GM18505 (cell line): ENCODE results near the gene SBK2.

ENCODE experiments used
- ATAC-seq: cut with Tn5 transposase; IDR thresholded peaks from one replicate; pipeline ENCODE4 v1.9.1; 2021; ENCODE audit not compliant: unreplicated experiment
- POLR2A ChIP-seq: IDR thresholded peaks from 4 replicates; pipeline ENCODE4 v1.6.1; 2011; ENCODE audit warnings: borderline replicate concordance; ENCODE audit not compliant: insufficient read depth, insufficient read length; ENCODE audit errors: extremely low read depth

SBK2 gene

DNA sequence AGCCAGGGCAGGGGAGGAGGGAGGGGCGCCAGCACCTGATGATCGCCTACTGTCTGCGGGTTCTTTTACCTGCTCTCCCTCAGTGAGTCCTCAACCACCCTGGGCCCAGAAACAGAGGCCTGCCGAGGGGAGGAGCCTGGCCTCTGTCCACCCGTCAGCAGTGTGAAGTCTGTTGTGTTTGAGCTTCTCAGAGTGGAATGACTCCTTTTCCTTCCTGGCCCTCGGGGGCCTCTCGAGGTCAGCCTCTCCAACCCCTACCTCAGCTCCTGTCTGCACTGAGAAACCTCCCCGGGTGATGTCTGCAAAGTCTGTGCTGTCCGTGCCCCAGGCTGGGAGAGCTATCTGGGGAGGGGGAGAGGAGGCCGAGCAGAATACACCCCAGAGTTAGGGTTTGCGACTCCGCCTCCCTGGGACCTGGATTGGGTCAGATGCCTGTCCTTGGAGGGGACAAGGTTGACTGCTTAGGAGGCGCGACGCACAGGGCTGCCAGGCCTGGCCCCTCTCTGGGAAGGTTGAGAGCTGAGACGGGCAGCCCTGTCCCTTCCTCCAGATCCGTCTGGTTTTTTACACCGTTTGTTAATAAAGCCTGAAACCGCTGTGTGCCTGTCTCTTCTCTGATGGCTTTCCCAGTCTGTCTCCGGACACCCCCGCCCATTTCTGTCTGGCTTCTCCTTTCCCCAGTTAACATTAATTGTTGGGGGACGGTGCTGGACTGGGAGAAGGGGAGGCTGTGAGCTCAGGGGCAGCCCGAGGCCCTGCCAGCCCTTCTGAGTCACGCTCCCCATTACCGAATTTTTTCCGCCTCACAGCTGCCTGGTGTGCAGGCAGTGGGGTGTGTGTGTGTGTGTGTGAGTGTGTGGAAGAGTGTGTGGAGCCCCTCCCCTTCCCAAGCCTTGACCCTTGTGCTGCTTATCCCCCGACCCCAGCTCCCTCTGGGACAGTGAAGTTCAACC lies 49.7 kb downstream of the SBK2 start:
- no peak for TF ChIP-seq POLR2A
- ATAC-seq, result no peak

DNA sequence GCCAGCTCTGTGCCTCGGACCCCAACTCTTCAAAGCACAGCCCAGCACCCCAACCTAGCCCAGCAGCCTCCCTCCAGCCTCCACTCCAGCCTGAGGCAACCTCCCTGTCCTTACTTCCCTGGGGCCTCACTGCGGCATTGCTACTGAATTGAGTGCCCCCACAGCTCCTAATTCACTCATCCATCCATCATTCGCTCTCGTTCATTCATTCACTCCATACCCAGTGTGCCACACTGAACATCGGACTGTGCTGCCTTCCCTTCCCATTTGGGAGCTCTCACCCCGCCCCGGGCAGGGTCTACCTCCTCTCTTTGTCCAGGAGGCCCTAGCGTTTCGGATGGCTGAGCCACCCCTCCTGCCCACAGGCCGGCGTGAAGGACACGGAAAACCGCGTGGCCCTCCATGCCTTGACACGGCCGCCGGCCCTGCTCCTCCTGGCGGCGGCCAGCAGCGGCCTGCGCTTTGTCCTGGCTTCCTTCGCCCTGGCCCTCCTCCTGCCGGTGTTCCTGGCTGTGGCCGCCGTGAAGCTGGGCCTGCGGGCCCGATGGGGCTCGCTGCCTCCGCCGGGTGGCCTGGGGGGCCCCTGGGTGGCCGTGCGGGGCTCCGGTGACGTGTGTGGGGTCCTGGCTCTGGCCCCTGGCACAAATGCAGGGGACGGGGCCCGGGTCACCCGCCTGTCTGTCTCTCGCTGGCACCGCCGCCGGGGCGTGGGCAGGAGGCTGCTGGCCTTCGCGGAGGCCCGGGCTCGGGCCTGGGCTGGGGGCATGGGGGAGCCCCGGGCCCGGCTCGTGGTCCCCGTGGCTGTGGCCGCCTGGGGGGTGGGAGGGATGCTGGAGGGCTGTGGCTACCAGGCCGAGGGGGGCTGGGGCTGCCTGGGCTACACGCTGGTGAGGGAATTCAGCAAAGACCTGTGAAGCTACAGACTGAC lies 50.6 kb downstream of the SBK2 start:
- no peak for ATAC-seq
- TF ChIP-seq POLR2A, result no peak

DNA sequence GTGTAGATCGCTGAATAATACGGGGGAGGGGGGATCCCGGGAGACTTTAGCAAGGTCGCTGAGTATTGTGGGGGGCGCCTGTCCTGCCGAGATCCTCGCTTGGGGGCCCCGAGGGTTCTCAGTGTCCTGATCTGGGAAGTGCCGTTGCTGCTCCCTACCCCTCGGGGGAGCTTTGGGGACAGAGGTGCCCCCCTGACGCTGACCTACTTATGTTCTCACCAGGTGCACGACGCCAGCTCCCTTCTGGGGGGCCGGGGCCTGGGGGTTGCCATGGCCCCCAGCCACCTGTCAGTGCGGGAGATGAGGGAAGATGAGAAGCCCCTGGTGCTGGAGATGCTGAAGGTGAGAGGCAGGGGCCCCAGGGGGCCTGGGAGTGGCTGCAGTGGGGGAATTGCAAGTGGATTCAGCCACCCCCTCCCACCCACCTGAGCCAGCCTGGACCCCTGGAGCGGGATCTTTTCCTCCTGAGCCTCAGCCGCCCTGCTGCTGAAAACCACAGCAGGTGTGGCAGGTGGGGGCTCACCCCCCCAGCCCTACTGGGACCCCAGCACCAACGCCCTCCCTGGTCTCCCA lies 51.4 kb downstream of the SBK2 start:
- ATAC-seq, result no peak
- TF ChIP-seq POLR2A, result no peak

DNA sequence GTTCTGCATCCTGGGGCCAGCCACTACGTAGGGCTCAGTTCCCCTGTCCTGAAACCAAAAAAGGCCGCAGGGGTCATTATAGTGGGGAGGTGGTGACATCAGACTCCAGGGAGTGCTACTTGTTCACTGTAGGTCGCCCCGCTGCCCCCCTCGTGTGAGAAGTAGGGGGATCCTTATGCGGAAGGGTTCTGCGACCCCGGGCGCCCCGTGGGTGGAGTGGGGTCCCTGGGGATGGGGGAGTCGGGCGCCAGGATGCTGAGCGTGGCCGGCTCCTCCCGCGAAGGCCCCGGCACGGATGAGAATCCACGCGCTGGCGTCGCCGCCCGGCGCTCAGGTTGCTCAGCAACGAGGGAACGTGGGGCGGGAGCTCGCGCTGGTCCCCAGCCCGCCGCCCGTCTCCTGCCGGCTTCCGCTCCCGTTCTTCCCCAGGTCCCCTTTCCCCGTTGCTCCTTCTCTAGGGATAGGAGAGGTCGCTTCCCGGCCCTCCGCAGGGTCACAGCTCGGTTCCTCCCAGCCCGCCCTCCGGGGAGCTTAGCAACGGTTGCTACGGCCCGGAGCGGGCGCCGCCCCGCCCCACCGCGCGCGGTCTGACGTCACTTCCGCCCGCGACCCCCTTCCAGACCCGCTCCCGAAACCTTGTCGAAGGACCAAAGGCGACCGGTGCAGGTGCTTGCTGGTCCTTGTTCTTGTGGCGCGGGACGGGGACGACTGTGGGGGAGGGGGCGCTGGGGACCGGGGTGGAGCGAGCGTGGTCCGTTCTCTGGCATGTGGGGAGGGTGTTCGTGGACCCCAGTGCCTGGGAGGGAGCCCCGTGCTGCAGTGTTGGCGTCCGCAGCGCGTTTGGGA lies 52.1 kb downstream of the SBK2 start, which contains the start of gene NAT14:
TSS of gene NAT14 (plus strand) at position 596 of the 846 bp plus-strand sequence. CDS start 521 bp downstream, outside the sequence.
- TF ChIP-seq POLR2A, result no peak
- peak; percentile 60 for ATAC-seq

DNA sequence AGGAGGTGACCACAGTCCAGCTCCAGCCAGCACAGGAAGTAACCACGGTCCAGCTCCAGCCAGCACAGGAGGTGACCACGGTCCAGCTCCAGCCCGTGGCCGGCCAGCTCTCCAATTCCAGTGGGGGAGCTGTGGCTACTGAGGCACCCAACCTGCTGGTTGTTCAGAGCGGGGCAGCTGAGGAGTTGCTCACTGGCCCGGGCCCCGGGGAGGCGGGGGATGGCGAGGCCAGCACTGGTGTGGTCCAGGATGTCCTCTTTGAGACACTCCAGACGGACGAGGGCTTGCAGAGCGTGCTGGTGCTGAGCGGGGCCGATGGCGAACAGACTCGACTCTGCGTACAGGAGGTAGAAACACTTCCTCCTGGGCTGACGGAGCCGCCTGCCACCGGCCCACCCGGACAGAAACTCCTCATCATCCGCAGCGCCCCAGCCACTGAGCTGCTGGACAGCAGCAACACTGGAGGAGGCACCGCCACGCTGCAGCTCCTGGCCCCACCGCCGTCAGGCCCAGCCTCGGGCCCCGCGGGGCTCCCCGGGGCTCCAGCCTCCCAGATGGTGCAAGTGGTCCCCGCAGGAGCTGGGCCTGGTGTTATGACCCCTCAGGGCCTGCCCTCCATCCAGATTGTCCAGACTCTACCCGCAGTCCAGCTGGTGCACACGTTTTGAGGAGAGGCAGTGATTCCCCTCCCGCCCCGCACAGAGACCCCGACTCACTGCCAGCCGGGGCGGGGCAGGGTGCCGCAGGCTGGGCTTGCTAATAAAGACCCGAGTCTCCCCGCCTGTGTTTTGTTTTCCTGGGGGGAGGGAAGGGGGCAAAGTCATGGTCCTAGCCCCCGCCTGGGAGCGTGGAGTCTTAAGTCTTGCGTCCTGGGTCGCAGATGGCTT lies 53.0 kb downstream of the SBK2 start:
- no peak for TF ChIP-seq POLR2A
- no peak for ATAC-seq

DNA sequence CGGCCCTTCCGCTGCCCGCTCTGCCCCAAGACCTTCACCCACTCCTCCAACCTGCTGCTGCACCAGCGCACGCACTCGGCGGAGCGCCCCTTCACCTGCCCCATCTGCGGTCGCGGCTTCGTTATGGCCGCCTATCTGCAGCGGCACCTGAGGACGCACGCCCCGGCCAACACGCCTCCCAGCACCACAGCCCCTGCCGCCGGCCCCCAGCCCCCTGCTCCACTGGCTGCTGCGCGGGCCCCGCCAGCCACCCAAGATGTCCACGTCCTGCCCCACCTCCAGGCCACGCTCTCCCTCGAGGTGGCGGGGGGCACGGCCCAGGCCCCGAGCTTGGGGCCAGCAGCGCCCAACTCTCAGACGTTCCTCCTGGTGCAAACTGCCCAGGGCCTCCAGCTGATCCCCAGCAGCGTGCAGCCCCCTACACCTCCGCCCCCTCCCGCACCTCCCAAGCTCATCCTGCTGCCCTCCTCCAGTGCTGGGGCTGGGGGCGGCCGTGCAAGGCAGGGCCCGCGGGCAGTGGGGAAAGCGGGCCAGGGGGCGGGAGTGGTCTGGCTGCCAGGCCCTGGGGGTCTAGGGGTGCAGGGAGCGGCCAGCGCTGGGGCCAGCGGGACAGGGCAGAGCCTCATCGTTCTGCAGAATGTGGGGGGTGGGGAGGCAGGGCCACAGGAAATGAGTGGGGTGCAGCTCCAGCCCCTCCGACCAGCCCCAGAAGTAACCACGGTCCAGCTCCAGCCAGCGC lies 53.8 kb downstream of the SBK2 start:
- ATAC-seq, result no peak

DNA sequence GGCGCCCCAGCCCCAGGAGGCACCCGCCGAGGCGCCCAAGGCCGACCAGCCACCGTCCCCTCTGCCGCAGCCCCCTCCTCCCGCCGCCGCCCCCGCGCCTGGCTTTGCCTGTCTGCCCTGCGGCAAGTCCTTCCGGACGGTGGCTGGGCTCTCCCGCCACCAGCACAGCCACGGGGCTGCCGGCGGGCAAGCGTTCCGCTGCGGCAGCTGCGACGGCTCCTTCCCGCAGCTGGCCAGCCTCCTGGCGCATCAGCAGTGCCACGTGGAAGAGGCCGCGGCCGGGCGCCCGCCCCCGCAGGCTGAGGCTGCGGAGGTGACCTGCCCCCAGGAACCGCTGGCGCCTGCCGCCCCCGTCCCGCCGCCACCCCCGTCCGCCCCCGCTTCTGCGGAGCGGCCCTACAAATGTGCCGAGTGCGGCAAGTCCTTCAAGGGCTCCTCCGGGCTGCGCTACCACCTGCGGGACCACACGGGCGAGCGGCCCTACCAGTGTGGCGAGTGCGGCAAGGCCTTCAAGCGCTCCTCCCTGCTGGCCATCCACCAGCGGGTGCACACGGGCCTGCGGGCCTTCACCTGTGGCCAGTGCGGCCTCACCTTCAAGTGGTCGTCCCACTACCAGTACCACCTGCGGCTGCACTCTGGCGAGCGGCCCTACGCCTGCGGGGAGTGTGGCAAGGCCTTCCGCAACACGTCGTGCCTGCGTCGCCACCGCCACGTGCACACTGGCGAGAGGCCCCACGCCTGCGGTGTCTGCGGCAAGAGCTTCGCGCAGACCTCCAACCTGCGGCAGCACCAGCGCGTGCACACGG lies 54.6 kb downstream of the SBK2 start:
- no peak for ATAC-seq
- TF ChIP-seq POLR2A, result no peak

More for the DNA sequence above, 53.8 kb downstream of the SBK2 start:
- TF ChIP-seq POLR2A, result no peak

DNA sequence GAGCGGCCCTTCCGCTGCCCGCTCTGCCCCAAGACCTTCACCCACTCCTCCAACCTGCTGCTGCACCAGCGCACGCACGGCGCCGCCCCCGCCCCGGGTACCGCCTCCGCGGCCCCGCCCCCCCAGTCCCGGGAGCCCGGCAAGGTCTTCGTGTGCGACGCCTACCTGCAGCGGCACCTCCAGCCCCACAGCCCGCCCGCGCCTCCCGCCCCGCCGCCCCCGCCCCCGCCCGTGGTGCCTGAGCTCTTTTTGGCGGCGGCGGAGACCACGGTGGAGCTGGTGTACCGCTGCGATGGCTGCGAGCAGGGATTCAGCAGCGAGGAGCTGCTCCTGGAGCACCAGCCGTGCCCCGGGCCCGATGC lies 55.2 kb downstream of the SBK2 start:
- TF ChIP-seq POLR2A, result no peak
- ATAC-seq, result no peak

DNA sequence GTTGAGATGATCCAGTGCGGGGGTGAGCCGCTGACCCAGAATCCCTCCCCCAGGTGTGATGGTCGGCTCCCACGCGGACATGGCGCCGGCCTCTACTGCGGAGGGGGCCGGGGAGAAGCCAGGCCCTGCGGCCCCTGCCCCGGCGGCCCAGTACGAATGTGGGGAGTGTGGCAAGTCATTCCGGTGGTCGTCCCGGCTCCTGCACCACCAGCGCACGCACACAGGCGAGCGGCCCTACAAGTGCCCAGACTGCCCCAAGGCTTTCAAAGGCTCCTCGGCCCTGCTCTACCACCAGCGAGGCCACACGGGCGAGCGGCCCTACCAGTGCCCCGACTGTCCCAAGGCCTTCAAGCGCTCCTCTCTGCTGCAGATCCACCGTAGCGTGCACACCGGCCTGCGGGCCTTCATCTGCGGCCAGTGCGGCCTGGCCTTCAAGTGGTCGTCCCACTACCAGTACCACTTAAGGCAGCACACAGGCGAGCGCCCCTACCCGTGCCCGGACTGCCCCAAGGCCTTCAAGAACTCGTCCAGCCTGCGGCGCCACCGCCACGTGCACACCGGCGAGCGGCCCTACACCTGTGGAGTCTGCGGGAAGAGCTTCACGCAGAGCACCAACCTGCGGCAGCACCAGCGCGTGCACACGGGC lies 55.7 kb downstream of the SBK2 start:
- TF ChIP-seq POLR2A, result no peak
- ATAC-seq, result no peak

DNA sequence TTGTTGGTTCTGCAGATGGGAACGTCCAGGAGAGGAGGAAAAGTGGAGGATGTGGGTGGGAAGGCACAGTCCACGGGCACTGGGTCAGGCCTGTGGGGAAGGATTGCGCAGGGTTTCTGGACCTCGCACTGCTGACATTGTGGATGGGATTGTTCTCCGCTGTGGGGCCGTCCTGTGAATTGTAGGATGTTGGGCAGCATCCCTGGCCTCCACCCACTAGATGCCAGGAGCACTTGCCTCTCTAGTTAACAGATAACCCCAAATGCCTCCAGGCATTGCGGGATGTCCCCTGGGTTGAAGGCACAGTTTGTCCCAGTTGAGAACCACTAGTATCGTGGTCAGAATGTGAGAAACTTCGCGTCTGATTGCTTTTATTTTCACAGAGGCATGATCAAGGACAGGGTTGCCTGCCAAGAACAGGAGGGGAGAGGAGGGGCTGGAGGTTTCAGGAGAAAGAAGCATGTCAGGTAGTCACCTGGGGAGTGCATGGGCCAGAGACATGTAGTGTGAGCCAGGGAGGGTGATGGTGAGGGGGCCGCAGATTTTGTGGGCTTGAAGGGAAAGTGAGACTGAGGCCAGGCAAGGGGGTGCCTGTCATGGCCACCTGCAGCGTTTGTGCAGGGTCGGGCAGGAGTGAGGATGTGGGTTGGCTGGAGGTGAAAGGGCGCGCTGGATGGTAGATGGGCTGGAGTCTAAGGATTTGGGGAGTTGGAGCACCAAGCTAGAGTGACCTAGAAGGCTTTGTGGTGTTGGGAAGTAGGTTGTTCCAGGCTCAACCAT lies 57.3 kb downstream of the SBK2 start:
- no peak for TF ChIP-seq POLR2A
- ATAC-seq, result no peak

DNA sequence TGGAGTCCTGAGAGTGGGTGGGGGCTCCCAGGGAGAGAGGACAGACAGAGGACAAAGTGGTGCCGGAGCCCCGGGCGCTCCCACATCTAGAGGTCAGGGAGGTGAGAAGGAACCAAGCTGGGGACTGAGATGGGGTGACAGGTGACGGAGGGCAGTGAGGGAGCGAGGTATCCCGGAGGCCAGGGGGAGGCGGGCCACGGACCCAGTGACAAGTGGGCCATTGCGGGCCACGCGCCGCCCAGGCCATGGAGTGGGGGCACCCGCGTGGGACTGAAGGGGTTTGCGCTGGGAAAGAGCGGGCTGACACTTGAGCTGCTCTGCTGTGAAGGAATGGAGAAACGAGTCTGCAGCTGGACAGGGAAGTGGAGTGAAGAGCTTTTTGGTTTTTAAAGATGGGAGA lies 57.9 kb downstream of the SBK2 start:
- TF ChIP-seq POLR2A, result no peak
- ATAC-seq, result no peak
